Chondrocyte (in vitro differentiated cells): Measurements from ENCODE around the gene ABHD4. TPM values are rescaled to one million over a fixed set of nuclear protein-coding genes. Genes with fewer than 3 reads are reported as not detected.

ENCODE experiments used
- DNase-seq: peaks from one replicate; pipeline ENCODE4 v3.0.0; 2021; ENCODE audit warnings: mixed read lengths, low spot score
- H3K27ac Mint-ChIP-seq: one replicate; pipeline ENCODE4 v1.8.0; 2021; ENCODE audit warnings: mild to moderate bottlenecking, moderate library complexity, mixed read lengths; ENCODE audit not compliant: unreplicated experiment
- H3K27me3 Mint-ChIP-seq: 2 replicates; pipeline ENCODE4 v1.8.0; 2021; ENCODE audit warnings: low read depth, mixed read lengths
- H3K36me3 Mint-ChIP-seq: 2 replicates; pipeline ENCODE4 v1.8.0; 2021; ENCODE audit warnings: low read depth, mixed read lengths
- H3K4me1 Mint-ChIP-seq: 2 replicates; pipeline ENCODE4 v1.8.0; 2021; ENCODE audit warnings: low read depth, mild to moderate bottlenecking, mixed read lengths
- H3K4me3 Mint-ChIP-seq: one replicate; pipeline ENCODE4 v1.8.0; 2021; ENCODE audit warnings: mild to moderate bottlenecking, moderate library complexity, mixed read lengths; ENCODE audit not compliant: unreplicated experiment
- H3K9me3 Mint-ChIP-seq: 2 replicates; pipeline ENCODE4 v1.8.0; 2021; ENCODE audit warnings: low read depth, mixed read lengths
- total RNA-seq: library from RNA; stranded (reverse); gene quantifications from 3 replicates; pipeline ENCODE4 v1.2.1, GENCODE V29; 2021
- TF ChIP-seq, protein P1 (sequence below): fragments of 200-600 bp; sonication (generic); IDR thresholded peaks from 2 replicates; pipeline ENCODE4 v1.5.0; 2021; ENCODE audit warnings: antibody characterized with exemption, mild to moderate bottlenecking, moderate library complexity

Gene ABHD4
- total RNA-seq, 1 donor from 2014 or later = 88.0 TPM

- no peak overlapping the region for H3K27ac Mint-ChIP-seq
- H3K36me3 Mint-ChIP-seq = peaks cover 4% of the 10 kb centered on the region
- DNase-seq = no peak
- H3K27me3 Mint-ChIP-seq = no peaks in the 10 kb centered on the region
- H3K4me3 Mint-ChIP-seq = no peak overlapping the region
- TF ChIP-seq, protein P1, sequence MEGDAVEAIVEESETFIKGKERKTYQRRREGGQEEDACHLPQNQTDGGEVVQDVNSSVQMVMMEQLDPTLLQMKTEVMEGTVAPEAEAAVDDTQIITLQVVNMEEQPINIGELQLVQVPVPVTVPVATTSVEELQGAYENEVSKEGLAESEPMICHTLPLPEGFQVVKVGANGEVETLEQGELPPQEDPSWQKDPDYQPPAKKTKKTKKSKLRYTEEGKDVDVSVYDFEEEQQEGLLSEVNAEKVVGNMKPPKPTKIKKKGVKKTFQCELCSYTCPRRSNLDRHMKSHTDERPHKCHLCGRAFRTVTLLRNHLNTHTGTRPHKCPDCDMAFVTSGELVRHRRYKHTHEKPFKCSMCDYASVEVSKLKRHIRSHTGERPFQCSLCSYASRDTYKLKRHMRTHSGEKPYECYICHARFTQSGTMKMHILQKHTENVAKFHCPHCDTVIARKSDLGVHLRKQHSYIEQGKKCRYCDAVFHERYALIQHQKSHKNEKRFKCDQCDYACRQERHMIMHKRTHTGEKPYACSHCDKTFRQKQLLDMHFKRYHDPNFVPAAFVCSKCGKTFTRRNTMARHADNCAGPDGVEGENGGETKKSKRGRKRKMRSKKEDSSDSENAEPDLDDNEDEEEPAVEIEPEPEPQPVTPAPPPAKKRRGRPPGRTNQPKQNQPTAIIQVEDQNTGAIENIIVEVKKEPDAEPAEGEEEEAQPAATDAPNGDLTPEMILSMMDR = no peak
- peaks cover 44% of the 10 kb centered on the region for H3K4me1 Mint-ChIP-seq
- peaks cover 10% of the 10 kb centered on the region for H3K9me3 Mint-ChIP-seq
Observed at GRCh38 chr14:22626590-22626989, 28.5 kb downstream of the ABHD4 start.

DNA sequence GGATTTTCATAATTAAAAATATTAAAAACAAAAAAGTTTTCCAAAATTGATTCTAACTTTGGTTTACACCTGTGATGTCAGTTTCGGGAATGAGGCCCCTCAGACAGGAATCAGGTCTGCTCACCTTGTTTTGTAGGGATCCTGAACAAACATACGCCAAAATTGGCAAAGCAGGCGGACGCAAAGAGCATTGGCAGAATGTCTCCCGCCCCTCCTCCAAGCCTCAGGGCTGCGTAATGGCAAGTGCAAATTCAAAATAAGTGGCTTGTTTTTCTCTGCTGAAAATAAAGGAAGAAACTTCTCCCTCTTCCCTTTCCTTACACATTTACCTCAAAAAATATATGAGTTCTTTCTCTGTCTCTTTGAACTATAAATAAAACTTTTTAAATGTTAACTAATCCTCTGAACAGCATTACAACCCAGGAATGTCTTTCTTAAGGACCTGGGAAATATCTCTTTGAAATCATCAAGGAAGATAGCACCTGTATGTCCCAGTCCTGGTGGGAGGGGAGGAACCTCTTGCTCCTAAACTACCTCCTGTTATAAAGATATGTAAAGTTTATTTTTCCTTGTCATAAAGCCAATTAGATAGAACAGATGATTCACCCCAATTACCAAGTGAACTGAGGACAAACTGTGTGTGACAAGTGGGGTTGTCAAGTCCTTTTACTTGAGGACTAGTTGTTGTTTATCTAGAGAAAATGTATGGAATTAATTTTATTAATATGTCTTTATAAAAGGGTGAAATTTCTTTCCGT lies 29.6 kb downstream of the ABHD4 start:
- Mint-ChIP-seq H3K27me3 (no peaks in the 10 kb centered on the region), H3K4me1 (peaks cover 34% of the 10 kb centered on the region), H3K36me3 (peaks cover 4% of the 10 kb centered on the region), H3K4me3 (no peak overlapping the region), H3K9me3 (peaks cover 7% of the 10 kb centered on the region), H3K27ac (no peak overlapping the region)
- TF ChIP-seq, protein P1 = no peak
- no peak for DNase-seq

GRCh38 chr14:22629361-22629760 lies 31.3 kb downstream of the ABHD4 start:
- Mint-ChIP-seq H3K36me3 (peaks cover 7% of the 10 kb centered on the region), H3K4me3 (no peak overlapping the region), H3K4me1 (peaks cover 27% of the 10 kb centered on the region), H3K27ac (peak overlapping the region; percentile 91), H3K9me3 (peaks cover 7% of the 10 kb centered on the region), H3K27me3 (no peaks in the 10 kb centered on the region)
- DNase-seq = no peak
- TF ChIP-seq, protein P1 = no peak

DNA sequence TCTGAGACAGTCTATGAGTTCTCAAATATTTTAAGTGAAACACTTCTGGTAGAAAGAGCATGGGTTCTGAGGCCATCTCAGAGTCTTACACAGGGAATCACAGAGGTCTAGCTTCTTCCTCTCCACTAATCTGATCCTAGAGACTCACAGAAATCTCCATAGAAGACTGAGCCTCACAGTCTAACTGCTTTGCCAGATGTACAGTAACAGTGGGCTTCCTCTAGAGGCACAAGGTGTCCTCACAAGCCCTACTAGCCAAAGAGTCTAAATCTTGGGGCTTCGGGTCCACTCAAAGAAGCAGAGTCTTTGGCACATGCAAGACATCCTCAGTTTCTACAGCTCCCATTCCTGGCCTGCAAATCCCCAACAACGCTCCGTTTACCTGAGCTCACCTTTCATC lies 32.0 kb downstream of the ABHD4 start:
- no peak for DNase-seq
- peak overlapping the region; percentile 91 for H3K27ac Mint-ChIP-seq
- TF ChIP-seq, protein P1 = peak; percentile 12
- H3K36me3 Mint-ChIP-seq = peaks cover 7% of the 10 kb centered on the region
- H3K9me3 Mint-ChIP-seq = peaks cover 7% of the 10 kb centered on the region
- no peak overlapping the region for H3K4me3 Mint-ChIP-seq
- peaks cover 27% of the 10 kb centered on the region for H3K4me1 Mint-ChIP-seq
- H3K27me3 Mint-ChIP-seq = no peaks in the 10 kb centered on the region

DNA sequence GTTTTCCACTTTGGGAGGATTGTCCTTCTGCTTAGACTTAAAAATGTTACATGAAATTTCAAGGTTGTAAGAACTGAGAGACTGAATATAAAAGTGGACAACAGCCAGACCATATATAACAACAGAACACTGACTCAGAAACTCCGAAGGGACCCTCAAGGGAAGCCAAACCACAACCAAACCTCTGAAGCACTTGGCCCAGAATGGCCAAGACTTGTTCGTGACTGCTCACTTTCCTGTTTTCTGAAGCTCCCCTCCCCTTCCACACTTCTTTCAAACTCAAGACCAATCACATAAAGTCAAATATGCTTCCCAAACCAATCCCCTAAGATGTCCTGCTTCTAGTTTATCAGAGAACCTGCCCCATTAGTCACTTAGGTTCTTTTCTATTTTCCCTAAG lies 32.4 kb downstream of the ABHD4 start:
- Mint-ChIP-seq H3K27ac (peak overlapping the region; percentile 91), H3K4me1 (peaks cover 27% of the 10 kb centered on the region), H3K4me3 (peak overlapping the region; percentile 16), H3K36me3 (peaks cover 7% of the 10 kb centered on the region), H3K9me3 (peaks cover 7% of the 10 kb centered on the region), H3K27me3 (no peaks in the 10 kb centered on the region)
- TF ChIP-seq, protein P1 = no peak
- no peak for DNase-seq
